IMR-90 (cell line): ENCODE data around the gene MPL. TPM values are rescaled to one million over a fixed set of nuclear protein-coding genes. Genes with fewer than 3 reads are reported as not detected.

Source experiments
- ATAC-seq: fragments of 200-7000 bp; cut with Tn5 transposase; 2 replicates; pipeline ENCODE4 v1.9.1; 2020; ENCODE audit warnings: low read depth, mild to moderate bottlenecking, moderate library complexity
- BruUV-seq: library from RNA; stranded (reverse); fragments of 400-500 nt; replicated peaks from 2 replicates; lab custom pipeline; 2021; lab: Mats Ljungman, UMichigan
- CTCF ChIA-PET: fragments of 300-600 bp; formaldehyde crosslinking; extraction: SDS; loops from one replicate; lab custom pipeline; 2021; ENCODE audit warnings: antibody characterized with exemption; lab: Yijun Ruan, JAX
- POLR2A ChIA-PET: fragments of 300-600 bp; sonication (Branson Sonifier 250); formaldehyde crosslinking; loops from one replicate; lab custom pipeline; 2022; ENCODE audit warnings: antibody characterized with exemption; ENCODE audit not compliant: unreplicated experiment; lab: Charles Lee
- DNase-seq: peaks from one replicate; pipeline ENCODE4 v3.0.0; 2013
- H2AFZ ChIP-seq: replicated peaks from 2 replicates; pipeline ENCODE3; 2013; ENCODE audit warnings: low read length, mild to moderate bottlenecking; ENCODE audit not compliant: poor library complexity
- H2AK5ac ChIP-seq: 2 replicates; pipeline ENCODE4 v1.6.1; 2013; ENCODE audit warnings: low read depth, low read length, inconsistent platforms
- H2AK9ac ChIP-seq: replicated peaks from 2 replicates; pipeline ENCODE3; 2013; ENCODE audit warnings: mild to moderate bottlenecking, low read depth, low read length, moderate library complexity; ENCODE audit not compliant: poor library complexity
- H2BK120ac ChIP-seq: 2 replicates; pipeline ENCODE4 v1.6.1; 2013; ENCODE audit warnings: low read depth, low read length, inconsistent platforms
- H2BK15ac ChIP-seq: 3 replicates; pipeline ENCODE4 v1.6.1; 2013; ENCODE audit warnings: low read depth, low read length, inconsistent platforms
- H2BK20ac ChIP-seq: 2 replicates; pipeline ENCODE4 v1.6.1; 2013; ENCODE audit warnings: low read depth, mild to moderate bottlenecking, inconsistent platforms, low read length, moderate library complexity
- H2BK5ac ChIP-seq: 2 replicates; pipeline ENCODE4 v1.6.1; 2013; ENCODE audit warnings: mild to moderate bottlenecking, low read depth, low read length, inconsistent platforms; ENCODE audit not compliant: poor library complexity, severe bottlenecking
- H3K14ac ChIP-seq: replicated peaks from 2 replicates; pipeline ENCODE4 v1.6.1; 2013; ENCODE audit warnings: low read depth, low read length, inconsistent platforms
- H3K18ac ChIP-seq: 2 replicates; pipeline ENCODE4 v1.6.1; 2013; ENCODE audit warnings: low read depth, low read length, control low read depth
- H3K23ac ChIP-seq: 2 replicates; pipeline ENCODE4 v1.6.1; 2013; ENCODE audit warnings: low read depth, low read length, inconsistent platforms
- H3K27ac ChIP-seq: 2 replicates; pipeline ENCODE4 v1.5.1; 2013; ENCODE audit warnings: mild to moderate bottlenecking, control low read depth, low read length; ENCODE audit not compliant: insufficient read depth
- H3K27me3 ChIP-seq: 2 replicates; pipeline ENCODE4 v1.6.1; 2013; ENCODE audit warnings: low read length; ENCODE audit not compliant: control insufficient read depth, insufficient read depth
- H3K36me3 ChIP-seq: 2 replicates; pipeline ENCODE4 v1.6.1; 2013; ENCODE audit warnings: low read length, mixed read lengths; ENCODE audit not compliant: control insufficient read depth, insufficient read depth
- H3K4ac ChIP-seq: 2 replicates; pipeline ENCODE4 v1.6.1; 2013; ENCODE audit warnings: low read depth, low read length, inconsistent platforms
- H3K4me1 ChIP-seq: 2 replicates; pipeline ENCODE4 v1.6.1; 2013; ENCODE audit warnings: low read length, mixed read lengths; ENCODE audit not compliant: control insufficient read depth, insufficient read depth
- H3K4me2 ChIP-seq: 2 replicates; pipeline ENCODE4 v1.6.1; 2013; ENCODE audit warnings: low read depth, mild to moderate bottlenecking, control low read depth, low read length, moderate library complexity
- H3K4me3 ChIP-seq: 2 replicates; pipeline ENCODE4 v1.5.1; 2013; ENCODE audit warnings: low read depth, mild to moderate bottlenecking, control low read depth, low read length, moderate library complexity; ENCODE audit not compliant: insufficient read depth
- H3K56ac ChIP-seq: 2 replicates; pipeline ENCODE4 v1.6.1; 2013; ENCODE audit warnings: low read length, inconsistent platforms; ENCODE audit not compliant: insufficient read depth; ENCODE audit errors: extremely low read depth
- H3K79me1 ChIP-seq, 2 experiments: 2 replicates each; pipeline ENCODE4 v1.6.1; 2013; ENCODE audit warnings: low read length in 2 of 2, inconsistent platforms in 1 of 2, low read depth in 1 of 2
- H3K9ac ChIP-seq: 2 replicates; pipeline ENCODE4 v1.6.1; 2013; ENCODE audit warnings: low read depth, low read length, control low read depth
- H3K9me1 ChIP-seq: 2 replicates; pipeline ENCODE4 v1.6.1; 2013; ENCODE audit warnings: low read length, inconsistent platforms; ENCODE audit not compliant: insufficient read depth
- H3K9me3 ChIP-seq: 2 replicates; pipeline ENCODE4 v1.6.1; 2013; ENCODE audit warnings: low read length; ENCODE audit not compliant: control insufficient read depth, insufficient read depth
- H4K20me1 ChIP-seq: 2 replicates; pipeline ENCODE4 v1.6.1; 2013; ENCODE audit warnings: low read length, inconsistent platforms; ENCODE audit not compliant: insufficient read depth
- H4K5ac ChIP-seq: 2 replicates; pipeline ENCODE4 v1.6.1; 2013; ENCODE audit warnings: mild to moderate bottlenecking, low read depth, low read length, control low read depth
- H4K8ac ChIP-seq, 2 experiments: 2 replicates each; pipeline ENCODE4 v1.6.1; 2013; ENCODE audit warnings: low read depth in 2 of 2, low read length in 2 of 2, control low read depth in 1 of 2, inconsistent platforms in 1 of 2
- H4K91ac ChIP-seq: 2 replicates; pipeline ENCODE4 v1.6.1; 2013; ENCODE audit warnings: low read depth, low read length, inconsistent platforms; ENCODE audit not compliant: insufficient read depth
- MAFK ChIP-seq: IDR thresholded peaks from 2 replicates; pipeline ENCODE4 v1.6.1; 2012; ENCODE audit warnings: low read depth, low read length, improper control_type of control experiment
- MAZ ChIP-seq: IDR thresholded peaks from 2 replicates; pipeline ENCODE4 v1.6.1; 2012; ENCODE audit warnings: low read depth, mild to moderate bottlenecking, low read length, improper control_type of control experiment, moderate library complexity, borderline replicate concordance
- RAD21 ChIP-seq: IDR thresholded peaks from 2 replicates; pipeline ENCODE4 v1.6.1; 2012; ENCODE audit warnings: low read length, improper control_type of control experiment
- RFX5 ChIP-seq: IDR thresholded peaks from 2 replicates; pipeline ENCODE4 v1.8.0; 2012; ENCODE audit warnings: low read depth, mild to moderate bottlenecking, low read length, moderate library complexity
- WGBS, 2 experiments: methylation state at CpG; one replicate each; pipeline versions ENCODE4 v1.1.5 to v1.1.7; 2013; ENCODE audit warnings: missing lambda C conversion rate in 2 of 2; ENCODE audit not compliant: insufficient read length in 1 of 2; ENCODE audit errors: extremely low coverage in 2 of 2; 5-methylcytosine and 5-hydroxymethylcytosine counted together
- dilution Hi-C: fragments of 300-500 bp; cut with HindIII; formaldehyde crosslinking; loops from one replicate; pipeline ENCODE4 v1.14.3; 2018; ENCODE audit warnings: low sequenced_read_pairs; ENCODE audit not compliant: unreplicated experiment
- in situ Hi-C: fragments of 300-500 bp; cut with MboI; formaldehyde crosslinking; loops from 3 replicates; pipeline ENCODE4 v1.14.3; 2019; ENCODE audit warnings: low sequenced_read_pairs, inconsistent platforms, mixed read lengths
- intact Hi-C: fragments of 100-400 bp; cut with micrococcal nuclease; formaldehyde crosslinking; loops from 2 replicates; pipeline ENCODE4 v1.10.0; 2022
- polyA plus RNA-seq, 3 experiments: library from polyadenylated mRNA; depleted of rRNA; stranded (reverse); fragments of >200 nt; gene quantifications; 2 replicates each; pipeline ENCODE4 v1.2.3, GENCODE V29; 2012; ENCODE audit warnings: low replicate concordance in 1 of 3
- total RNA-seq: library from RNA; depleted of rRNA; stranded (reverse); fragments of >200 nt; gene quantifications from 2 replicates; pipeline ENCODE4 v1.2.3, GENCODE V29; 2012
- TF ChIP-seq, protein P1 (sequence below): fragments of 150-350 bp; IDR thresholded peaks from 2 replicates; pipeline ENCODE4 v1.6.1; 2017; ENCODE audit warnings: mild to moderate bottlenecking, antibody characterized with exemption, low read length, low read depth
- TF ChIP-seq, protein P2 (sequence below): fragments of 150-350 bp; IDR thresholded peaks from 2 replicates; pipeline ENCODE4 v1.6.1; 2016; ENCODE audit warnings: low read depth, mild to moderate bottlenecking, low read length, moderate library complexity, borderline replicate concordance

Gene MPL
- total and polyA plus RNA-seq, 2 of the 4 experiments (the other 2 are of a cell fraction) = 0.12 TPM; not detected in 1

DNA sequence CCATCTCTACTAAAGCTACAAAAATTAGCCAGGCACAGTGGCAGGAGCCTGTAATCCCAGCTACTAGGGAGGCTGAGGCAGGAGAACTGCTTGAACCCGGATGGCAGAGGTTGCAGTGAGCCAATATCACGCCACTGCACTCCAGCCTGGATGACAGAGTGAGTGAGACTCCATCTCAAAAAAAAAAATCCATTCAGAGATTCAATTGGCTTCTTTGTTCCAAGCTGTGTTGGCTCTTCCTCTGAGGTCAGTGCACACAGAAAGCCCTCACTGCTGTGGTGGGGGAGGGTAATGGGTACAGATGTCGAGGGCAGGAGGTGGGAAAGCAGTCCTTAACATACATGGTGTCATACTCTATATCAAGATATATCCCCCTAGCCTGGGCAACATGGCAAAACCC lies 22.1 kb upstream of the MPL start:
- H4K8ac ChIP-seq = no peak overlapping the region
- H3K27me3 ChIP-seq = peaks cover 2% of the 10 kb centered on the region; the same call in 1 of the 2 replicates
- H2AK5ac ChIP-seq = no peak overlapping the region
- H3K4ac ChIP-seq = no peak overlapping the region
- no peak overlapping the region for H3K56ac ChIP-seq
- no peak overlapping the region for H3K4me2 ChIP-seq
- intact Hi-C loops = no loop called here
- no CpG with 5 or more reads among the region's 3 CpGs for WGBS, 2 experiments
- no peak overlapping the region for H4K5ac ChIP-seq
- CTCF ChIA-PET = interaction anchor here (0.6 kb wide), 1 partner anchor 38 kb away, joined by 3 read pairs; no protein-coding TSS in a partner anchor
- H2BK15ac ChIP-seq = no peak overlapping the region
- TF ChIP-seq, protein P1, sequence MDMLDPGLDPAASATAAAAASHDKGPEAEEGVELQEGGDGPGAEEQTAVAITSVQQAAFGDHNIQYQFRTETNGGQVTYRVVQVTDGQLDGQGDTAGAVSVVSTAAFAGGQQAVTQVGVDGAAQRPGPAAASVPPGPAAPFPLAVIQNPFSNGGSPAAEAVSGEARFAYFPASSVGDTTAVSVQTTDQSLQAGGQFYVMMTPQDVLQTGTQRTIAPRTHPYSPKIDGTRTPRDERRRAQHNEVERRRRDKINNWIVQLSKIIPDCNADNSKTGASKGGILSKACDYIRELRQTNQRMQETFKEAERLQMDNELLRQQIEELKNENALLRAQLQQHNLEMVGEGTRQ = no peak
- no peak for TF ChIP-seq MAFK
- TF ChIP-seq RAD21 = no peak
- TF ChIP-seq MAZ = no peak
- TF ChIP-seq RFX5 = no peak
- TF ChIP-seq, protein P2, sequence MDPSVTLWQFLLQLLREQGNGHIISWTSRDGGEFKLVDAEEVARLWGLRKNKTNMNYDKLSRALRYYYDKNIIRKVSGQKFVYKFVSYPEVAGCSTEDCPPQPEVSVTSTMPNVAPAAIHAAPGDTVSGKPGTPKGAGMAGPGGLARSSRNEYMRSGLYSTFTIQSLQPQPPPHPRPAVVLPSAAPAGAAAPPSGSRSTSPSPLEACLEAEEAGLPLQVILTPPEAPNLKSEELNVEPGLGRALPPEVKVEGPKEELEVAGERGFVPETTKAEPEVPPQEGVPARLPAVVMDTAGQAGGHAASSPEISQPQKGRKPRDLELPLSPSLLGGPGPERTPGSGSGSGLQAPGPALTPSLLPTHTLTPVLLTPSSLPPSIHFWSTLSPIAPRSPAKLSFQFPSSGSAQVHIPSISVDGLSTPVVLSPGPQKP = no peak
- H2AK9ac ChIP-seq = no peak overlapping the region
- no peak overlapping the region for H3K27ac ChIP-seq
- in situ Hi-C loops = no loop called here
- H3K14ac ChIP-seq = no peak overlapping the region
- no peak overlapping the region for H4K91ac ChIP-seq
- dilution Hi-C loops = no loop called here
- H3K23ac ChIP-seq = no peak overlapping the region
- H2AFZ ChIP-seq = no peak overlapping the region
- no peak for ATAC-seq
- H2BK5ac ChIP-seq = no peak overlapping the region
- peaks cover 3% of the 10 kb centered on the region; the same call in 1 of the 2 replicates for H3K9me1 ChIP-seq
- H3K79me1 ChIP-seq = no peaks in the 10 kb centered on the region
- H3K9me3 ChIP-seq = no peaks in the 10 kb centered on the region
- no peak for DNase-seq
- no peak overlapping the region for H2BK120ac ChIP-seq
- no TSS peak for BruUV-seq
- H3K18ac ChIP-seq = no peak overlapping the region
- H3K9ac ChIP-seq = no peak overlapping the region
- no peaks in the 10 kb centered on the region for H4K20me1 ChIP-seq
- no peaks in the 10 kb centered on the region for H3K36me3 ChIP-seq
- POLR2A ChIA-PET = no interaction called here
- no peak overlapping the region for H2BK20ac ChIP-seq
- H3K4me3 ChIP-seq = no peak overlapping the region
- H3K4me1 ChIP-seq = peaks cover 5% of the 10 kb centered on the region
